WTC11 (cell line): Measurements from ENCODE around the gene FAM8A1.

Experiments used
- NR2C2 ChIP-seq: sonication (generic); formaldehyde crosslinking; IDR thresholded peaks from 2 replicates; pipeline ENCODE4 v1.8.0; 2022; ENCODE audit warnings: mild to moderate bottlenecking, missing genetic modification reagents
- TF ChIP-seq, protein P1 (sequence below): fragments of 200-600 bp; IDR thresholded peaks from 2 replicates; pipeline ENCODE4 v1.8.0; 2022; ENCODE audit warnings: antibody characterized with exemption
- TF ChIP-seq, protein P2 (sequence below): sonication (generic); formaldehyde crosslinking; IDR thresholded peaks from 2 replicates; pipeline ENCODE4 v1.8.0; 2022; ENCODE audit warnings: mild to moderate bottlenecking, missing genetic modification reagents

DNA sequence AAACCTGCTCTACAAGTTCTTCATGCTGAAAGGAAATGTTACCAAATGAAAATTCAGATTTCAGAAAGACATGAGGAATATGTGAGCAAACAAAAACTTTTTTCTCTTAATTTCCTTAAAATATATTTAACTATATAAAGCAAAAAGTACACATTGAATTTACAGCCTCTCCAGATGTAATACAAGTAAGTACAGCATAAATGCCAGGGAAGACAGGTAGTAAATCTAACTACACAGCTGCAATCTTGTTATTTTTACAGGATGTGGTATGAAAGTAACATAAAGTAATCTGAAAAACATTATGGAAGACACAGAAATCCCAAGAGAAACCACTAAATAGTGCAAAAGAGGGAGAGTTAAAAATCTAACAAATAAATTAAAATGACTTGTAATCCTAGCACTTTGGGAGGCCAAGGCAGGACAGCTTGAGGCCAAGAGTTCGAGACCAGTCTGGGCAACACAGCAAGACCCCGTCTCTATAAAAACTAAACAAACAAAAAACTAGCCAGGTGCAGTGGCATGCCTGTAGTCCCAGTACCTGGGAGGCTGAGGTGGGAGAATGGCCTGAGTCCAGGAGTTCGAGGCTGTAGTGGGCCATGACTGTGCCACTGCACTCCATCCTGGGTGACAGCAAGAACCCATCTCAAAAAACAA lies 50.7 kb downstream of the FAM8A1 start:
- TF ChIP-seq, protein P1, sequence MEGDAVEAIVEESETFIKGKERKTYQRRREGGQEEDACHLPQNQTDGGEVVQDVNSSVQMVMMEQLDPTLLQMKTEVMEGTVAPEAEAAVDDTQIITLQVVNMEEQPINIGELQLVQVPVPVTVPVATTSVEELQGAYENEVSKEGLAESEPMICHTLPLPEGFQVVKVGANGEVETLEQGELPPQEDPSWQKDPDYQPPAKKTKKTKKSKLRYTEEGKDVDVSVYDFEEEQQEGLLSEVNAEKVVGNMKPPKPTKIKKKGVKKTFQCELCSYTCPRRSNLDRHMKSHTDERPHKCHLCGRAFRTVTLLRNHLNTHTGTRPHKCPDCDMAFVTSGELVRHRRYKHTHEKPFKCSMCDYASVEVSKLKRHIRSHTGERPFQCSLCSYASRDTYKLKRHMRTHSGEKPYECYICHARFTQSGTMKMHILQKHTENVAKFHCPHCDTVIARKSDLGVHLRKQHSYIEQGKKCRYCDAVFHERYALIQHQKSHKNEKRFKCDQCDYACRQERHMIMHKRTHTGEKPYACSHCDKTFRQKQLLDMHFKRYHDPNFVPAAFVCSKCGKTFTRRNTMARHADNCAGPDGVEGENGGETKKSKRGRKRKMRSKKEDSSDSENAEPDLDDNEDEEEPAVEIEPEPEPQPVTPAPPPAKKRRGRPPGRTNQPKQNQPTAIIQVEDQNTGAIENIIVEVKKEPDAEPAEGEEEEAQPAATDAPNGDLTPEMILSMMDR: no peak
- TF ChIP-seq, protein P2, sequence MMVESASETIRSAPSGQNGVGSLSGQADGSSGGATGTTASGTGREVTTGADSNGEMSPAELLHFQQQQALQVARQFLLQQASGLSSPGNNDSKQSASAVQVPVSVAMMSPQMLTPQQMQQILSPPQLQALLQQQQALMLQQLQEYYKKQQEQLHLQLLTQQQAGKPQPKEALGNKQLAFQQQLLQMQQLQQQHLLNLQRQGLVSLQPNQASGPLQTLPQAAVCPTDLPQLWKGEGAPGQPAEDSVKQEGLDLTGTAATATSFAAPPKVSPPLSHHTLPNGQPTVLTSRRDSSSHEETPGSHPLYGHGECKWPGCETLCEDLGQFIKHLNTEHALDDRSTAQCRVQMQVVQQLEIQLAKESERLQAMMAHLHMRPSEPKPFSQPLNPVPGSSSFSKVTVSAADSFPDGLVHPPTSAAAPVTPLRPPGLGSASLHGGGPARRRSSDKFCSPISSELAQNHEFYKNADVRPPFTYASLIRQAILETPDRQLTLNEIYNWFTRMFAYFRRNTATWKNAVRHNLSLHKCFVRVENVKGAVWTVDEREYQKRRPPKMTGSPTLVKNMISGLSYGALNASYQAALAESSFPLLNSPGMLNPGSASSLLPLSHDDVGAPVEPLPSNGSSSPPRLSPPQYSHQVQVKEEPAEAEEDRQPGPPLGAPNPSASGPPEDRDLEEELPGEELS (CRISPR knock-in tag): no peak
- no peak for TF ChIP-seq NR2C2 (CRISPR knock-in tag)
